ENCODE measurements around the gene DCST2.

GRCh38 chr1:154975409-154976059 lies 58.0 kb downstream of the DCST2 start:
- TF ChIP-seq POLR2A (IDR thresholded peaks at IDR 0.05) = no peak
- no peak for TF ChIP-seq CTCF (IDR thresholded peaks at IDR 0.05)

Data from lower leg skin (tissue), 3 donors.